WI38 (cell line): ENCODE data around the gene LMF2.
"Not testable (repeated sequence)": the region's sequence is repeated elsewhere in the genome, so short reads cannot be mapped to it uniquely, and the experiment has no call there.

Experiments
- H3K4me3 ChIP-seq: 2 replicates; pipeline ENCODE4 v1.5.1; 2011; ENCODE audit warnings: low read depth, mild to moderate bottlenecking, control low read depth, low read length
- TF ChIP-seq, protein P1 (sequence below): IDR thresholded peaks from 2 replicates; pipeline ENCODE4 v1.5.1; 2012; ENCODE audit warnings: low read depth, mild to moderate bottlenecking, control low read depth, low read length

LMF2 gene

DNA sequence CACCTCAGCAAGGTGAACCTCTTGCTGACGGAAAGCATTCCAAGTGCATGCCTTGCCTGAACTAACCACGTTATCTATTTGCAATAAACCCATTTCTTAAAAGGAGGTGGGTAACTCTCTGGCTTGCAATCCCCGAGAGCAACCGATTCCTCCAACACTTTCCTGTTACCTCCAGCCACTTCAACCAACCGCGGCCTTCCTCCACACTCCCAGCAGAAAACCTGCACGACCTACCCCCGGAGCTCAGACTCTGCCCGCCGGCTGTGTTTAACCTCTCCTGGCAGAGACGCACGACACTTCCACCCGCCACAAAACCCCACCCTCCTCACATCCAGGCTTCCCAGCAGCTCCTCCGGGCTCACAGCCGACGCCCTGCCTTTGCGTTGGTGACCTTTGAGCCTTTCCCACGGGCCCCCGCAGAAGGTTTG, 17.2 kb upstream of the LMF2 start:
- peak overlapping the region; percentile 74 for H3K4me3 ChIP-seq
- TF ChIP-seq, protein P1, sequence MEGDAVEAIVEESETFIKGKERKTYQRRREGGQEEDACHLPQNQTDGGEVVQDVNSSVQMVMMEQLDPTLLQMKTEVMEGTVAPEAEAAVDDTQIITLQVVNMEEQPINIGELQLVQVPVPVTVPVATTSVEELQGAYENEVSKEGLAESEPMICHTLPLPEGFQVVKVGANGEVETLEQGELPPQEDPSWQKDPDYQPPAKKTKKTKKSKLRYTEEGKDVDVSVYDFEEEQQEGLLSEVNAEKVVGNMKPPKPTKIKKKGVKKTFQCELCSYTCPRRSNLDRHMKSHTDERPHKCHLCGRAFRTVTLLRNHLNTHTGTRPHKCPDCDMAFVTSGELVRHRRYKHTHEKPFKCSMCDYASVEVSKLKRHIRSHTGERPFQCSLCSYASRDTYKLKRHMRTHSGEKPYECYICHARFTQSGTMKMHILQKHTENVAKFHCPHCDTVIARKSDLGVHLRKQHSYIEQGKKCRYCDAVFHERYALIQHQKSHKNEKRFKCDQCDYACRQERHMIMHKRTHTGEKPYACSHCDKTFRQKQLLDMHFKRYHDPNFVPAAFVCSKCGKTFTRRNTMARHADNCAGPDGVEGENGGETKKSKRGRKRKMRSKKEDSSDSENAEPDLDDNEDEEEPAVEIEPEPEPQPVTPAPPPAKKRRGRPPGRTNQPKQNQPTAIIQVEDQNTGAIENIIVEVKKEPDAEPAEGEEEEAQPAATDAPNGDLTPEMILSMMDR, result no peak

DNA sequence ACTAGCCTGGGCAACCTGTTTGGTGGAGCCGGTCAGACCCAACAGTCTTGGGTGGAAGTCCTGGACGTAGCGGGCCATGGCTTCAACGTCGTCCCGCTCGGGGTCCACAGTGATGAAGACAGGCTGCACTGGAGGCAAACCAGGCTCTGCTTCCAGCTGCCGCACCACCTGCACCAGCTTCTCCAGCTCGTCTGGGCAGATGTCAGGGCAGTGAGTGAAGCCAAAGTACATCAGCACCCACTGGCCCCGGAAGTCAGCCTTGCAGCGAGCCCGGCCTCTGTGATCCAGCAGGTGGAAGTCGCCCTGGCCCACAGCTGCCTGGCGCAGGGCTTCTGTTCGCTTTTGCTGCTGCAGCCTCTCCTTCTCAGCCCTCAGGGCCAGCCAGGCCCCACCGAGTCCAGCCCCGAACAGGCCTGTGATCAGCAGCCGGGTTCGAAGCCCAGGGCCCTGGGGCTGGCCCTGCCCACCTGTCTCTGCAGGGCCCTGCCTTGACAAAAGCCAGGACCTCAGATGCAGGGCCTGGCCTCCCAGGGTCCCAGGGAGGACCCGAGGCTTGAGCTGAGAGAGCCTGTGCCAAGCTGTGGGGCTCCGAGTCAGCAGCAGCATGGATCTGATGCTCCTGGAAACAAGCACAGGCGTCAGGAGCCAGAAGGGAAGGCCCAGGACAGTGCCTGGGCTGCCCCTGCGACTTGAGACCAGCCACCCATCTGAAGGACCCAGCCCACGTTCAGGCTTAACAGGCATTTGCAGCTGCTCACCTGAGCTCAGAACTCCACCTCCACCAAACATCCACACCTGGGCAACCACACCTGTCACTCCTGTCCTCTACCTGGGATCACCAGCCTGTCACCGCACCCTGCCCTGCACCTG, 16.5 kb upstream of the LMF2 start:
- TF ChIP-seq, protein P1, result no peak
- H3K4me3 ChIP-seq, result peak overlapping the region; percentile 74

DNA sequence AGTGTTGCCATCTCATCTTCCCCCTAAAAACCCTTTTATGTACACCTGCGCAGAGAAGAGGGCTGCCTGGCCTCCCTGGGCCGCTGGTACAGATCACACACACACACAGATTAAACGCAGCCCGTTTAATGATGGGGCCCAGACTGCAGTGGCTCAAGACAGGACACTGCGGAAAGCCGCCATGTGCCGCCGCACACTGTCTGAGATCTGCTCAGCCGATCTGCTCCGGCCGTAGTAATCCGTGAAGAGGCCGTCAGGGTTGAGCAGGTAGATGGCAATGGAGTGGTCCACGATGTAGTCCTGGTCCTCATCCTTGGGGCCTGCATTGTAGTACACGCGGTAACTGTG, 15.9 kb upstream of the LMF2 start:
- H3K4me3 ChIP-seq, result no peak overlapping the region
- TF ChIP-seq, protein P1, result no peak

DNA sequence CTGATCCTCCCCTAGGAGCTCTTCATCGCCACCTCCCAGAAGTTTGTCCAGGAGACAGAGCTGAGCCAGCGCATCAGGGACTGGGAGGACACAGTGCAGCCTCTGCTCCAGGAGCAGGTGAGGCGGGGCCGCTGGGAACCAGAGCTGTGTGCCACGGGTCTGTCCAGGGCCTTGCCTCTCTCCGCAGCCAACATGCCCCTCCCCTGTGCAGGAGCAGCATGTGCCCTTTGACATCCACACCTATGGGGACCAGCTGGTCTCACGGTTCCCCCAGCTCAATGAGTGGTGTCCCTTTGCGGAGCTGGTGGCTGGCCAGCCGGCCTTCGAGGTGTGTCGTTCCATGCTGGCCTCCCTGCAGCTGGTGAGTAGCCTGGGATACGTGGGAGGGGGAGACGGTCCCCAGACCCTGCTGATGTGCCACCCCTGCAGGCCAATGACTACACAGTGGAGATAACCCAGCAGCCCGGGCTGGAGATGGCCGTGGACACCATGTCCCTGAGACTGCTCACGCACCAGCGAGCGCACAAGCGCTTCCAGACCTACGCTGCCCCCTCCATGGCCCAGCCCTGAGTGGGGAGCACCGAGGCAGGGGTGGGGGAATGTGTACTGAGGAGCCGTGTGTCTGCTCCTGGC, 15.4 kb upstream of the LMF2 start:
- H3K4me3 ChIP-seq, result no peak overlapping the region
- TF ChIP-seq, protein P1, result no peak

DNA sequence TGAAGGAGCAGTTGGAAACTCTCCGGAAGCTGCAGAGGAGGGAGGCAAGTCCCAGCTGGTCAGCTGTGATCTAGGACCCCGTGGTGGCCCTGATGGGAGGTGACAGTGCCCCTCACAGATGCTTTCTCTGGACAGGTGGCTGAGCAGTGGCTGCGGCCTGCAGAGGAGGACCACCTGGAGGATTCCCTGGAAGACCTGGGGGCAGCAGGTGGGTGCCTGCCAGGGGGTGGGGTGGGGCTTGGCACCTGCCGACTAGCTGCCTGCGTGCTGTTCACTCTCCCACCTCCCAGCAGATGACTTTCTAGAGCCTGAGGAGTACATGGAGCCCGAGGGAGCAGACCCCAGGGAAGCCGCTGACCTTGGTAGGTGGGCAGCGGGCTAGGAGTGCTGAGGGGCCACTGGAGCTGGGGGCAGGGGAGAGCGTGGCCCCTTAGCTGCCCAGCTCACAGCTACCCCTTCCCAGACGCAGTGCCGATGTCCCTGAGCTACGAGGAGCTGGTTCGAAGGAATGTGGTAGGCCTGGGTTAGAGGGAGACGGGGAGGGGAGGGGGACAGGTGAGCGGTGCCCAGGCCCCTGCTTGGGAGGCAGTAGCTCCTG, 14.8 kb upstream of the LMF2 start:
- no peak overlapping the region for H3K4me3 ChIP-seq
- TF ChIP-seq, protein P1, result no peak

DNA sequence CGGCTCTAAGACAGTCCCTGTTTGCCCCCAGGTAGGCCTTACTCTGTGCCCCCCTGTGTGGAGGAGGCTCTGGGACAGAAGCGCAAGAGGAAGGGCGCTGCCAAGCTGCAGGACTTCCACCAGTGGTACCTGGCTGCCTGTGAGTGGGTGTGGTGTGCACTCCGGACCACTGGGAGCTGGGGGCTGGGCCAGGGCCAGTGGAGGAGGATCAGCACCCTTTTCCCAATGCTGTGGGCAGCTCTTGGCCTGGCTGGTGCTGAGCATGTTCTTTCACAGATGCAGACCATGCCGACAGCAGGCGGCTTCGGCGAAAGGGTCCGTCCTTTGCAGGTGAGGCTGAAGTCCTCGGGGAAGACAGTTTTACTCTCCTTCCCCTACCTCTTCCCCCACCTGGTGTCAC, 14.2 kb upstream of the LMF2 start:
- TF ChIP-seq, protein P1, result no peak
- no peak overlapping the region for H3K4me3 ChIP-seq

DNA sequence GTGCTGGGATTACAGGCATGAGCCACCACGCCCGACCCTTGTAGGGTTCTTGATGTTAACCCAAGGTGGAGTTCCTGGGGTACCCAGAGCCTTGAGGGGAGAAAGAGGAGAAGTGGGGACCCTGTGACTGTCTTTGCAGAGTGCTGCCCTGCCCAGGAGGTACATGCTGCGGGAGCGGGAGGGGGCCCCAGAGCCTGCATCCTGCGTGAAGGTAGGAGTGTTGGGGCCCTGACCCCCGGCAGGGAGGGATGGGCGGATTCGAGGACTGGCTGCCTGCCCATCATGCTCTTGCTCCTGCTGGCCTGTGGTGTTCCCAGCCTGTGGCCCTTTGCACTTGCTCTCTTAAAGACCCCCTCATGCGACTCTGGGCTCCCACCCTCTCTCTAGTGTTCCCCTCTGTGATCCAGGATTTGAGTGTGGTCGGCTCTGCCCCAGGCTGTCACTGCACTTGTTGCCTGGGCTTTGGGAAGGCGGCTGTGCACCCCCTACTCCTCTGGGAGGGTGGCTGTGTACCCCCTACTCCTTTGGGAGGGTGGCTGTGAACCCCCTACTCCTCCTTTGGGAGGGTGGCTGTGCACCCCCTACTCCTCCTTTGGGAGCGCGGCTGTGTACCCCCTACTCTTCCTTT, 13.4 kb upstream of the LMF2 start:
- TF ChIP-seq, protein P1, result no peak
- no peak overlapping the region for H3K4me3 ChIP-seq

DNA sequence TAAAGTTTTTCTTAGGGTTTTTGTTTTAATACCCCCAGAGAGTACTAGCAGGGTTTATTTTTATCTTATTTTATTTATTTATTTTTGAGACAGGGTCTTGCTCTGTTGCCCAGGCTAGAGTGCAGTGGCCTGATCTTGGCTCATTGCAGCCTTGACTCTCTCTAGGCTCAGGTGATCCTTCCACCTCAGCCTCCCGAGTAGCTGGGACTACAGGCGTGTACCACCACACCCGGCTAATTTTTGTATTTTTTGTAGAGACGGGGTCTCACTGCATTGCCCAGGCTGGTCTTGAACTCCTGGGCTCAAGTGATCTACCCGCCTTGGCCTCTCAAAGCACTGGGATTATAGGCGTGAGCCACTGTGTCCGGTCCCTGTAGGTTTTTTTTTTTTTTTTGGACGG, 12.7 kb upstream of the LMF2 start:
- H3K4me3 ChIP-seq, result not testable (repeated sequence)
